DOHH2 (cell line): Measurements from ENCODE around the gene LATS2.

ENCODE experiments used
- CTCF ChIP-seq: fragments of 200-600 bp; sonication (generic); IDR thresholded peaks from one replicate; pipeline ENCODE4 v1.5.1; 2014; ENCODE audit warnings: antibody characterized with exemption, mild to moderate bottlenecking, low read depth, low read length; ENCODE audit not compliant: poor library complexity, severe bottlenecking
- EZH2phosphoT487 ChIP-seq: fragments of 200-600 bp; sonication (generic); IDR thresholded peaks from 2 replicates; pipeline ENCODE4 v1.6.1; 2017; ENCODE audit warnings: borderline replicate concordance, mild to moderate bottlenecking, antibody characterized with exemption, low read length, moderate library complexity, mixed read lengths

GRCh38 chr13:21045100-21045499 is 16.3 kb downstream of the LATS2 start:
- TF ChIP-seq CTCF = no peak
- TF ChIP-seq EZH2phosphoT487 = no peak
